ENCODE measurements around the gene TTC31.

The TTC31 gene

GRCh38 chr2:74538881-74539339 is 56.0 kb downstream of the TTC31 start:
- no peak overlapping the region for H3K4me3 Mint-ChIP-seq
- H3K4me1 Mint-ChIP-seq: peaks cover 13% of the 10 kb centered on the region
- peaks cover 21% of the 10 kb centered on the region for H3K36me3 Mint-ChIP-seq (ENCODE audit: low read depth)
- no peaks in the 10 kb centered on the region for H3K9me3 Mint-ChIP-seq
- H3K27ac Mint-ChIP-seq: no peak overlapping the region
- TF ChIP-seq CTCF (IDR thresholded peaks at IDR 0.05): no peak
- H3K27me3 Mint-ChIP-seq (ENCODE audit: low read depth, poor library complexity): peaks cover 3% of the 10 kb centered on the region
- no peak for DNase-seq

GRCh38 chr2:74540291-74540690 is 57.4 kb downstream of the TTC31 start:
- Mint-ChIP-seq H3K4me3 (no peak overlapping the region), H3K27me3 (ENCODE audit: low read depth, poor library complexity) (peaks cover 9% of the 10 kb centered on the region), H3K4me1 (peaks cover 13% of the 10 kb centered on the region), H3K9me3 (no peaks in the 10 kb centered on the region), H3K27ac (no peak overlapping the region), H3K36me3 (ENCODE audit: low read depth) (peaks cover 23% of the 10 kb centered on the region)
- TF ChIP-seq CTCF (IDR thresholded peaks at IDR 0.05): no peak
- DNase-seq: no peak

GRCh38 chr2:74542978-74543377 is 60.1 kb downstream of the TTC31 start:
- Mint-ChIP-seq H3K9me3 (no peaks in the 10 kb centered on the region), H3K4me1 (peaks cover 15% of the 10 kb centered on the region), H3K27ac (no peak overlapping the region), H3K36me3 (ENCODE audit: low read depth) (peaks cover 23% of the 10 kb centered on the region), H3K4me3 (no peak overlapping the region), H3K27me3 (ENCODE audit: low read depth, poor library complexity) (peaks cover 29% of the 10 kb centered on the region)
- no peak for DNase-seq
- no peak for TF ChIP-seq CTCF (IDR thresholded peaks at IDR 0.05)

Data from nephron progenitor cell (in vitro differentiated cells).